ENCODE data around the gene PPM1L.
"Not testable (repeated sequence)": the region's sequence is repeated elsewhere in the genome, so short reads cannot be mapped to it uniquely, and the experiment has no call there.

The PPM1L gene

GRCh38 chr3:160992712-160993111 lies 236.7 kb downstream of the PPM1L start:
- DNase-seq: no peak

- no peak for DNase-seq
Measured at GRCh38 chr3:160996811-160997210, 240.8 kb downstream of the PPM1L start.

- DNase-seq: no peak
Measured at GRCh38 chr3:160998581-160998980, 242.6 kb downstream of the PPM1L start.

- no peak for DNase-seq
Measured at GRCh38 chr3:160999274-160999673, 243.2 kb downstream of the PPM1L start.

GRCh38 chr3:161008086-161008485 lies 252.1 kb downstream of the PPM1L start:
- no peak for DNase-seq

- not testable (repeated sequence) for DNase-seq
Measured at GRCh38 chr3:161010151-161010550, 254.1 kb downstream of the PPM1L start.

GRCh38 chr3:161014843-161015749 lies 259.1 kb downstream of the PPM1L start:
- DNase-seq: no peak

- DNase-seq: no peak
Measured at GRCh38 chr3:161016417-161017313, 260.6 kb downstream of the PPM1L start.

GRCh38 chr3:161017971-161018370 lies 261.9 kb downstream of the PPM1L start:
- DNase-seq: no peak

GRCh38 chr3:161020256-161020655 lies 264.2 kb downstream of the PPM1L start:
- DNase-seq: no peak

GRCh38 chr3:161025911-161026310 lies 269.9 kb downstream of the PPM1L start:
- no peak for DNase-seq

- no peak for DNase-seq
Measured at GRCh38 chr3:161026612-161027510, 270.8 kb downstream of the PPM1L start.

- DNase-seq: no peak
Measured at GRCh38 chr3:161028555-161029153, 272.6 kb downstream of the PPM1L start.

- no peak for DNase-seq
Measured at GRCh38 chr3:161031134-161031533, 275.1 kb downstream of the PPM1L start.

- DNase-seq: not testable (repeated sequence)
Measured at GRCh38 chr3:161034913-161035550, 279.0 kb downstream of the PPM1L start.

GRCh38 chr3:161035711-161036110 lies 279.7 kb downstream of the PPM1L start:
- DNase-seq: no peak

GRCh38 chr3:161038725-161039124 lies 282.7 kb downstream of the PPM1L start:
- DNase-seq: no peak

- no peak for DNase-seq
Measured at GRCh38 chr3:161042023-161042501, 286.0 kb downstream of the PPM1L start.

GRCh38 chr3:161043336-161044035 lies 287.5 kb downstream of the PPM1L start:
- no peak for DNase-seq

GRCh38 chr3:161049683-161050248 lies 293.7 kb downstream of the PPM1L start:
- no peak for DNase-seq

All from stimulated activated CD4-positive, alpha-beta T cell treated with anti-CD3 and anti-CD28 coated beads, Interleukin-2, amount 100 ng/mL, for 48 hours (primary cell).